HepG2 (cell line): ENCODE measurements around the gene CD93. TPM values are rescaled to one million over a fixed set of nuclear protein-coding genes. Genes with fewer than 3 reads are reported as not detected.

ENCODE experiments used
- ATAC-seq: fragments of 200-7000 bp; cut with Tn5 transposase; 3 replicates; pipeline ENCODE4 v1.9.1; 2020; ENCODE audit warnings: mild to moderate bottlenecking, moderate library complexity
- BruUV-seq: library from RNA; stranded (reverse); fragments of 400-500 nt; replicated peaks from 2 replicates; lab custom pipeline; 2021; lab: Mats Ljungman, UMichigan
- CTCF ChIA-PET: fragments of 300-600 bp; formaldehyde crosslinking; extraction: SDS; loops from one replicate; lab custom pipeline; 2021; ENCODE audit warnings: low total read pairs, inconsistent platforms, low intra/inter-chr PET ratio; lab: Yijun Ruan, JAX
- POLR2A ChIA-PET: fragments of 350-600 bp; sonication (Branson Sonifier 250); formaldehyde crosslinking; loops from one replicate; lab custom pipeline; 2020; ENCODE audit warnings: antibody characterized with exemption, inconsistent platforms; lab: Yijun Ruan, JAX
- DNase-seq: peaks from one replicate; pipeline ENCODE4 v3.0.0-alpha.2; 2015; ENCODE audit warnings: low spot score
- FAIRE-seq: peaks from 3 replicates; lab custom pipeline; 2011; peaks lifted over from hg19 to GRCh38; lab: Jason Lieb, UNC
- H2AFZ ChIP-seq: one replicate; pipeline ENCODE4 v1.6.1; 2011; ENCODE audit warnings: low read length, inconsistent platforms
- H3K27ac ChIP-seq: fragments of 300-600 bp; 3 replicates; pipeline ENCODE4 v1.8.0; 2011; ENCODE audit warnings: mixed run types, mild to moderate bottlenecking, mixed read lengths, low read length, inconsistent platforms; ENCODE audit not compliant: insufficient read depth; ENCODE audit errors: extremely low read length
- H3K27me3 ChIP-seq, 2 experiments: fragments of 200-600 bp in 1 of 2; 2 replicates in 1 of 2; 3 replicates in 1 of 2; pipeline versions ENCODE4 v1.6.0 to v1.8.0; 2011; ENCODE audit warnings: low read length in 2 of 2, mild to moderate bottlenecking in 2 of 2, moderate library complexity in 2 of 2, inconsistent platforms in 1 of 2; ENCODE audit not compliant: insufficient read depth in 2 of 2, control insufficient read depth in 1 of 2
- H3K36me3 ChIP-seq, 2 experiments: fragments of 200-600 bp in 1 of 2; replicated peaks in 1 of 2; 2 replicates in 1 of 2; 3 replicates in 1 of 2; pipeline versions ENCODE4 v1.5.1 to v1.8.0; 2011; ENCODE audit warnings: low read length in 2 of 2, inconsistent platforms in 1 of 2; ENCODE audit not compliant: insufficient read depth in 2 of 2, control insufficient read depth in 1 of 2
- H3K4me1 ChIP-seq: 2 replicates; pipeline ENCODE4 v1.5.1; 2012; ENCODE audit warnings: low read length, inconsistent platforms; ENCODE audit not compliant: insufficient read depth
- H3K4me2 ChIP-seq: 2 replicates; pipeline ENCODE4 v1.6.0; 2011; ENCODE audit warnings: low read depth, low read length, inconsistent platforms
- H3K4me3 ChIP-seq, 3 experiments: fragments of 200-600 bp in 1 of 3; sonication (generic), shearing (Covaris generic) in 1 of 3; replicated peaks in 1 of 3; 2 replicates each; pipeline ENCODE4 v1.5.1; 2011 to 2016; ENCODE audit warnings: low read length in 3 of 3, inconsistent platforms in 2 of 3, low read depth in 2 of 3, mild to moderate bottlenecking in 2 of 3, control low read depth in 1 of 3, mixed read lengths in 1 of 3; ENCODE audit not compliant: insufficient read depth in 1 of 3
- H3K79me2 ChIP-seq: one replicate; pipeline ENCODE4 v1.6.1; 2011; ENCODE audit warnings: low read length, inconsistent platforms; ENCODE audit not compliant: insufficient read depth
- H3K9ac ChIP-seq: 2 replicates; pipeline ENCODE4 v1.6.0; 2011; ENCODE audit warnings: mild to moderate bottlenecking, low read depth, low read length, inconsistent platforms; ENCODE audit not compliant: insufficient read depth
- H3K9me3 ChIP-seq: 2 replicates; pipeline ENCODE4 v1.5.1; 2012; ENCODE audit warnings: mild to moderate bottlenecking, low read length
- H4K20me1 ChIP-seq: 2 replicates; pipeline ENCODE4 v1.6.0; 2011; ENCODE audit warnings: inconsistent platforms, mild to moderate bottlenecking, low read length, moderate library complexity; ENCODE audit not compliant: insufficient read depth
- JUN ChIP-seq: sonication (generic); formaldehyde crosslinking; IDR thresholded peaks from 2 replicates; pipeline ENCODE4 v1.4.0; 2020; ENCODE audit warnings: mild to moderate bottlenecking, missing genetic modification reagents
- RBAK ChIP-seq: sonication (generic); formaldehyde crosslinking; IDR thresholded peaks from 2 replicates; pipeline ENCODE4 v1.5.1; 2020; ENCODE audit warnings: mild to moderate bottlenecking, missing genetic modification reagents
- SMARCC2 ChIP-seq: fragments of 450-650 bp; IDR thresholded peaks from 2 replicates; pipeline ENCODE4 v1.6.1; 2017; ENCODE audit warnings: antibody characterized with exemption, mild to moderate bottlenecking
- ZBTB38 ChIP-seq: sonication (generic); formaldehyde crosslinking; IDR thresholded peaks from 2 replicates; pipeline ENCODE4 v1.5.1; 2020; ENCODE audit warnings: mild to moderate bottlenecking, missing genetic modification reagents
- ZNF615 ChIP-seq: sonication (generic); formaldehyde crosslinking; IDR thresholded peaks from 2 replicates; pipeline ENCODE4 v1.5.0; 2020; ENCODE audit warnings: mild to moderate bottlenecking, missing genetic modification reagents, borderline replicate concordance
- WGBS: methylation state at CpG from one replicate; pipeline ENCODE4 v1.1.6; 2017; ENCODE audit warnings: low lambda C conversion rate; 5-methylcytosine and 5-hydroxymethylcytosine counted together
- in situ Hi-C: cut with HindIII; loops from 2 replicates; pipeline ENCODE4 v1.10.0; 2017; ENCODE audit warnings: low pct_unique_long_range_greater_than_20kb; ENCODE audit not compliant: extremely low pct_ligation_motif_present
- intact Hi-C: fragments of 100-400 bp; cut with micrococcal nuclease; formaldehyde crosslinking; loops from one replicate; pipeline ENCODE4 v1.10.0; 2022; ENCODE audit not compliant: unreplicated experiment
- polyA plus RNA-seq, 8 experiments: library from polyadenylated mRNA; depleted of rRNA in 3 of 8; stranded (reverse) in 7 of 8; unstranded in 1 of 8; fragments of >200 nt; fragmentation: Illumina TruSeq in 4 of 8; extraction: Trizol in 4 of 8; gene quantifications; 2 replicates each; pipeline versions ENCODE4 v1.2.1 to v1.2.3, GENCODE V29; 2011 to 2016; ENCODE audit warnings: low read depth in 4 of 8, missing spikeins in 1 of 8, mixed read lengths in 1 of 8; ENCODE audit not compliant: insufficient read depth in 1 of 8
- total RNA-seq, 5 experiments: library from RNA; depleted of rRNA; stranded (reverse); fragments of >200 nt; fragmentation: Illumina TruSeq; extraction: Trizol; gene quantifications; 2 replicates each; pipeline ENCODE4 v1.2.3, GENCODE V29; 2016; ENCODE audit warnings: low read depth in 1 of 5
- TF ChIP-seq, protein P1 (sequence below): IDR thresholded peaks from 2 replicates; pipeline ENCODE4 v1.6.1; 2012; ENCODE audit warnings: low read length, improper control_type of control experiment
- TF ChIP-seq, protein P2 (sequence below): fragments of 450-650 bp; IDR thresholded peaks from 2 replicates; pipeline ENCODE4 v1.6.1; 2016

CD93 gene
- total and polyA plus RNA-seq, 2 of the 13 experiments (the other 11 are each of a cell fraction or from before 2014, with no cell fraction given) = not detected

DNA sequence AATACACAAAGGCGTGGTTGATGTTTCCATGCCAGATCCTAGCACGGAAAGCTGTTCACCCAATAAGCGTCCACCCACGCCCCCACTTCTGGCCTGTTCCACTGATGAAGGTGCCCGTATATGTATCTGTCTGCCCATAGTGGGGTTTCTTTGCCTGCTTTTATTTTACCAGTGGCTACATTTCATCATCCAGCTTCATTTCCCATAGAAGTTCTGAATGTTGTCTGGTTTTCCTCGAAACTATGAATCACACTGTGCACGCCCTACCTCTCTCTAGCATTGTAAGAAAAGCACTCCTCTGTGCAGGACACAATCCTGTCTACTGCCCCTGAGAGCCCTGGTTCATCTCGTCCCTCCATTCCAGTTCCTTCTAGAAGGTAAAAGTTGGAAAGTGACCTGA is 8.8 kb upstream of the CD93 start:
- Histone ChIP-seq H2AFZ (no peak overlapping the region), H3K36me3 (no peaks in the 10 kb centered on the region), H3K4me3 (no peak overlapping the region), H3K27ac (no peak overlapping the region), H4K20me1 (no peaks in the 10 kb centered on the region), H3K9me3 (no peaks in the 10 kb centered on the region), H3K79me2 (no peaks in the 10 kb centered on the region), H3K9ac (no peak overlapping the region), H3K4me1 (no peaks in the 10 kb centered on the region), H3K27me3 (peaks cover 2 to 25% of the 10 kb centered on the region in 2 experiments; a peak in 2 of 5 replicates), H3K4me2 (no peak overlapping the region)
- ChIA-PET CTCF (no interaction called here), POLR2A (no interaction called here)
- no peak for TF ChIP-seq ZNF615 (CRISPR knock-in tag)
- no TSS peak for BruUV-seq
- ATAC-seq (no peak), FAIRE-seq (no peak), DNase-seq (no peak)
- 34% methylated on average over 6 of the region's 8 CpGs for WGBS
- in situ Hi-C loops (no loop called here), intact Hi-C loops (no loop called here)

DNA sequence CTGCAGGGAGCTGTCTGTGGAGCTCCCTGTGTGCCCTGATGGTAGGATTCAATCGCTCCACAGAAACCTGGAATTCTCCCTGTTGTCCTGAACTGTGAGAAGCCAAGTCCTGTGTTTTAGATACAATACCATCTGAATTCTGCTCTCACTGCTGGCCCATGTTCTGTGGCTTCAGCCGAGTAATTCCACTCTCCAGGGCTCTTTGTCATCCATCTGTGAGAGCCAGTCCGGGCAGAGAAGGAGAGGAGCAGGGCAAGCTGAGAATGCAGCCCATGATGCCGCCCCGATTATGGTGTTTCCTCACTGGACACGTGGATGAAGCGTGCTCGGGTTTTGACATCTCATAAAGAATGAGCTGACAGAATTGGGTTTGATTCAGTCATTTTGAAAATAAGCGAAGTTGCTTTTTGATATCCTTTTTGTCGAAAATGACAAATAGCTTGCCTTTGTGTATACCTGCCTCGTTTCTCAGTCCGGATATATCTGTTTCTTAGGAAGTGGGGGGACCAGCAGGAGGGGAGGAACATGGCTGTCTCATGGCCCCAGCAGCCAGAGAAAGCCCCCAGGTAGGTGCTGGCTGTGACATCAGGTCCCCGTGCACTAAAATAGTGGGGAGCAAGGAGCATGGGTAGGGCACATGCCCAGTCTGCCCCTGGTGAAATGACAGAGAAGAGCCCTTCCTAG is 8.2 kb upstream of the CD93 start:
- POLR2A ChIA-PET = no interaction called here
- in situ Hi-C loops = no loop called here
- intact Hi-C loops = no loop called here
- 22% methylated on average over 13 of the region's 13 CpGs for WGBS
- Histone ChIP-seq H3K36me3 (no peaks in the 10 kb centered on the region), H3K9me3 (no peaks in the 10 kb centered on the region), H2AFZ (no peak overlapping the region), H3K27ac (no peak overlapping the region), H3K9ac (no peak overlapping the region), H3K27me3 (peaks cover 2 to 25% of the 10 kb centered on the region in 2 experiments; a peak in 2 of 5 replicates), H3K4me1 (no peaks in the 10 kb centered on the region), H3K4me2 (no peak overlapping the region), H4K20me1 (no peaks in the 10 kb centered on the region), H3K79me2 (no peaks in the 10 kb centered on the region), H3K4me3 (no peak overlapping the region)
- DNase-seq (no peak), ATAC-seq (no peak), FAIRE-seq (no peak)
- TF ChIP-seq SMARCC2 (no peak), ZBTB38 (CRISPR knock-in tag) (no peak), JUN (CRISPR knock-in tag) (no peak), RBAK (no peak)
- TF ChIP-seq, protein P1, sequence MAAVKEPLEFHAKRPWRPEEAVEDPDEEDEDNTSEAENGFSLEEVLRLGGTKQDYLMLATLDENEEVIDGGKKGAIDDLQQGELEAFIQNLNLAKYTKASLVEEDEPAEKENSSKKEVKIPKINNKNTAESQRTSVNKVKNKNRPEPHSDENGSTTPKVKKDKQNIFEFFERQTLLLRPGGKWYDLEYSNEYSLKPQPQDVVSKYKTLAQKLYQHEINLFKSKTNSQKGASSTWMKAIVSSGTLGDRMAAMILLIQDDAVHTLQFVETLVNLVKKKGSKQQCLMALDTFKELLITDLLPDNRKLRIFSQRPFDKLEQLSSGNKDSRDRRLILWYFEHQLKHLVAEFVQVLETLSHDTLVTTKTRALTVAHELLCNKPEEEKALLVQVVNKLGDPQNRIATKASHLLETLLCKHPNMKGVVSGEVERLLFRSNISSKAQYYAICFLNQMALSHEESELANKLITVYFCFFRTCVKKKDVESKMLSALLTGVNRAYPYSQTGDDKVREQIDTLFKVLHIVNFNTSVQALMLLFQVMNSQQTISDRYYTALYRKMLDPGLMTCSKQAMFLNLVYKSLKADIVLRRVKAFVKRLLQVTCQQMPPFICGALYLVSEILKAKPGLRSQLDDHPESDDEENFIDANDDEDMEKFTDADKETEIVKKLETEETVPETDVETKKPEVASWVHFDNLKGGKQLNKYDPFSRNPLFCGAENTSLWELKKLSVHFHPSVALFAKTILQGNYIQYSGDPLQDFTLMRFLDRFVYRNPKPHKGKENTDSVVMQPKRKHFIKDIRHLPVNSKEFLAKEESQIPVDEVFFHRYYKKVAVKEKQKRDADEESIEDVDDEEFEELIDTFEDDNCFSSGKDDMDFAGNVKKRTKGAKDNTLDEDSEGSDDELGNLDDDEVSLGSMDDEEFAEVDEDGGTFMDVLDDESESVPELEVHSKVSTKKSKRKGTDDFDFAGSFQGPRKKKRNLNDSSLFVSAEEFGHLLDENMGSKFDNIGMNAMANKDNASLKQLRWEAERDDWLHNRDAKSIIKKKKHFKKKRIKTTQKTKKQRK = no peak
- TF ChIP-seq, protein P2, sequence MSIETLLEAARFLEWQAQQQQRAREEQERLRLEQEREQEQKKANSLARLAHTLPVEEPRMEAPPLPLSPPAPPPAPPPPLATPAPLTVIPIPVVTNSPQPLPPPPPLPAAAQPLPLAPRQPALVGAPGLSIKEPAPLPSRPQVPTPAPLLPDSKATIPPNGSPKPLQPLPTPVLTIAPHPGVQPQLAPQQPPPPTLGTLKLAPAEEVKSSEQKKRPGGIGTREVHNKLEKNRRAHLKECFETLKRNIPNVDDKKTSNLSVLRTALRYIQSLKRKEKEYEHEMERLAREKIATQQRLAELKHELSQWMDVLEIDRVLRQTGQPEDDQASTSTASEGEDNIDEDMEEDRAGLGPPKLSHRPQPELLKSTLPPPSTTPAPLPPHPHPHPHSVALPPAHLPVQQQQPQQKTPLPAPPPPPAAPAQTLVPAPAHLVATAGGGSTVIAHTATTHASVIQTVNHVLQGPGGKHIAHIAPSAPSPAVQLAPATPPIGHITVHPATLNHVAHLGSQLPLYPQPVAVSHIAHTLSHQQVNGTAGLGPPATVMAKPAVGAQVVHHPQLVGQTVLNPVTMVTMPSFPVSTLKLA = peak; percentile 38; the same call in 1 of the 2 replicates
- no TSS peak for BruUV-seq
- CTCF ChIA-PET = no interaction called here
